Measurements from ENCODE around the gene FAM170B. TPM values are rescaled to one million over a fixed set of nuclear protein-coding genes. Genes with fewer than 3 reads are reported as not detected.

FAM170B gene
- total RNA-seq, 1 experiment from 2014 or later = not detected

DNA sequence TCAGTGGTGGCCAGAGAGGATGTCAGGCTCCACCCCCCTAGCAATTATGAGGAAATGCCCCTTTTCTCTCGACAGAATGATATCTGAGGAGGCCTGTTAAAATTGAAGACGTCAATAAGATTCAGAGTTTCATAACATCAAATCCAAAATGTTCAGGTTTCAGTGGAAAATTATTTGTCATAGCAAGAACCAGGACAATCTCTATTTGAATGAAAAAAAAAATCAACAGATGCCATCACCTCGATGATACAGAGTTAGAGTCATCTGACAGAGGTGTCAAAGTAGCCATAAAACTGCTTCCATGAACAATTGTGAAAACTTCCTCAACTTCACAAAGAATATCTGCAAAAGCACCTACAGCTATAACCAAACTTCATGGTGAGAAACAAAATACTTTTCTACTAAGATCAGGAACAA is 46.6 kb upstream of the FAM170B start:
- Histone ChIP-seq H3K27ac (ENCODE audit: low read length) (no peak overlapping the region), H3K4me3 (ENCODE audit: low read depth in 2 of 2, low read length in 2 of 2) (no peak overlapping the region), H3K4me1 (ENCODE audit: control insufficient read depth, insufficient read depth, low read length) (no peaks in the 10 kb centered on the region), H3K27me3 (ENCODE audit: control insufficient read depth, insufficient read depth, low read length) (peaks cover 9% of the 10 kb centered on the region; the same call in 1 of the 2 replicates), H3K9me3 (ENCODE audit: control insufficient read depth, insufficient read depth, low read depth, low read length) (no peaks in the 10 kb centered on the region), H3K36me3 (ENCODE audit: control insufficient read depth, insufficient read depth, low read length) (no peaks in the 10 kb centered on the region)
- in situ Hi-C loops (cut with HindIII; ENCODE audit: low pct_unique_long_range_greater_than_20kb, low sequenced_read_pairs) = no loop called here
- POLR2A ChIA-PET = no interaction called here
- DNase-seq (ENCODE audit: low read depth, low spot score) = no peak
- no TSS peak for BruUV-seq (replicated peaks)
- TF ChIP-seq SIN3A (IDR thresholded peaks at IDR 0.05; ENCODE audit: borderline replicate concordance, insufficient read depth, low read depth, low read length) (no peak), TCF7L2 (IDR thresholded peaks at IDR 0.05; ENCODE audit: low read depth, low read length) (no peak), POLR2AphosphoS5 (IDR thresholded peaks at IDR 0.05; ENCODE audit: low read depth, low read length) (no peak)
- TF ChIP-seq, protein P1, sequence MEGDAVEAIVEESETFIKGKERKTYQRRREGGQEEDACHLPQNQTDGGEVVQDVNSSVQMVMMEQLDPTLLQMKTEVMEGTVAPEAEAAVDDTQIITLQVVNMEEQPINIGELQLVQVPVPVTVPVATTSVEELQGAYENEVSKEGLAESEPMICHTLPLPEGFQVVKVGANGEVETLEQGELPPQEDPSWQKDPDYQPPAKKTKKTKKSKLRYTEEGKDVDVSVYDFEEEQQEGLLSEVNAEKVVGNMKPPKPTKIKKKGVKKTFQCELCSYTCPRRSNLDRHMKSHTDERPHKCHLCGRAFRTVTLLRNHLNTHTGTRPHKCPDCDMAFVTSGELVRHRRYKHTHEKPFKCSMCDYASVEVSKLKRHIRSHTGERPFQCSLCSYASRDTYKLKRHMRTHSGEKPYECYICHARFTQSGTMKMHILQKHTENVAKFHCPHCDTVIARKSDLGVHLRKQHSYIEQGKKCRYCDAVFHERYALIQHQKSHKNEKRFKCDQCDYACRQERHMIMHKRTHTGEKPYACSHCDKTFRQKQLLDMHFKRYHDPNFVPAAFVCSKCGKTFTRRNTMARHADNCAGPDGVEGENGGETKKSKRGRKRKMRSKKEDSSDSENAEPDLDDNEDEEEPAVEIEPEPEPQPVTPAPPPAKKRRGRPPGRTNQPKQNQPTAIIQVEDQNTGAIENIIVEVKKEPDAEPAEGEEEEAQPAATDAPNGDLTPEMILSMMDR (IDR thresholded peaks at IDR 0.05) = no peak
- TF ChIP-seq, protein P2, sequence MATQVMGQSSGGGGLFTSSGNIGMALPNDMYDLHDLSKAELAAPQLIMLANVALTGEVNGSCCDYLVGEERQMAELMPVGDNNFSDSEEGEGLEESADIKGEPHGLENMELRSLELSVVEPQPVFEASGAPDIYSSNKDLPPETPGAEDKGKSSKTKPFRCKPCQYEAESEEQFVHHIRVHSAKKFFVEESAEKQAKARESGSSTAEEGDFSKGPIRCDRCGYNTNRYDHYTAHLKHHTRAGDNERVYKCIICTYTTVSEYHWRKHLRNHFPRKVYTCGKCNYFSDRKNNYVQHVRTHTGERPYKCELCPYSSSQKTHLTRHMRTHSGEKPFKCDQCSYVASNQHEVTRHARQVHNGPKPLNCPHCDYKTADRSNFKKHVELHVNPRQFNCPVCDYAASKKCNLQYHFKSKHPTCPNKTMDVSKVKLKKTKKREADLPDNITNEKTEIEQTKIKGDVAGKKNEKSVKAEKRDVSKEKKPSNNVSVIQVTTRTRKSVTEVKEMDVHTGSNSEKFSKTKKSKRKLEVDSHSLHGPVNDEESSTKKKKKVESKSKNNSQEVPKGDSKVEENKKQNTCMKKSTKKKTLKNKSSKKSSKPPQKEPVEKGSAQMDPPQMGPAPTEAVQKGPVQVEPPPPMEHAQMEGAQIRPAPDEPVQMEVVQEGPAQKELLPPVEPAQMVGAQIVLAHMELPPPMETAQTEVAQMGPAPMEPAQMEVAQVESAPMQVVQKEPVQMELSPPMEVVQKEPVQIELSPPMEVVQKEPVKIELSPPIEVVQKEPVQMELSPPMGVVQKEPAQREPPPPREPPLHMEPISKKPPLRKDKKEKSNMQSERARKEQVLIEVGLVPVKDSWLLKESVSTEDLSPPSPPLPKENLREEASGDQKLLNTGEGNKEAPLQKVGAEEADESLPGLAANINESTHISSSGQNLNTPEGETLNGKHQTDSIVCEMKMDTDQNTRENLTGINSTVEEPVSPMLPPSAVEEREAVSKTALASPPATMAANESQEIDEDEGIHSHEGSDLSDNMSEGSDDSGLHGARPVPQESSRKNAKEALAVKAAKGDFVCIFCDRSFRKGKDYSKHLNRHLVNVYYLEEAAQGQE (IDR thresholded peaks at IDR 0.05; ENCODE audit: insufficient read depth in 1 of 2, low read depth in 2 of 2, low read length in 1 of 2) = no peak
- ATAC-seq = no peak
- intact Hi-C loops (cut with micrococcal nuclease; ENCODE audit: unreplicated experiment) = no loop called here
- CTCF ChIA-PET = no interaction called here

DNA sequence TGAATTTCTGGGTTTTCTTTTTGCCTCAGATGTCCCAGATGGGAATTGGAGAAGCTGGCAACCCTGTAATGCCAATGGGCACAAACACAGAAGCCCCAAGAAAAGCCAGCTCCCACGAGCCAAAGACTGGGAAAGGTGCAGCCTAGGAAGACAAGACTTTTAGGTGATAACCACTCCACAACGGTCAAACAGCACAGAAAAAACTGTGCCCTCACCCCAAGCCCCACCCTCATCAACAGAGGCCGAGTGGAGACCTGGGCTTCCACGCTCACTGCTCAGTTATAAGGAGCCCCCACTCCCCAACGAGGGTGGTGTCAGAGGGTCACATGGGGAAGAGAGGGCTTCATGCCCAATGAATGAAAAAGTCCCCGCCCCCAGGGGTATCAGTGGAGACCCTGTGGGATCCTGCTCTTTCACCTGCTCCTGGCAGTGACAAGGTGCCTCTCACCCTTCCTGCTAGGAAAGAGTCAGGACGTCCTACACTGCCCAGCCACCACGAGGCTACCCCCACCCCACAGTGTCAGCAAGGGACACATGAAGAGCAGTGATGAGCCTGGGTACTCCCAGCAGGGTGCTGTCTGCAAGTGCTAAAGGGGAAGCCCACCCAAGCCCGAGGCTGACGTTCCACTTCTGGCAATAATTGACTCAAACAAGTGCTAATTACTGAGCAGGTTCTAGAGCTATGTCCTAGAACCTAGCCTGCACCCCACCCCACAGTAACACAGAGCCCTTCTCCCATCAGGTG is 46.0 kb upstream of the FAM170B start:
- no peak overlapping the region for H3K27ac ChIP-seq (ENCODE audit: low read length)
- no peaks in the 10 kb centered on the region for H3K9me3 ChIP-seq (ENCODE audit: control insufficient read depth, insufficient read depth, low read depth, low read length)
- no TSS peak for BruUV-seq (replicated peaks)
- in situ Hi-C loops (cut with HindIII; ENCODE audit: low pct_unique_long_range_greater_than_20kb, low sequenced_read_pairs) (no loop called here), intact Hi-C loops (cut with micrococcal nuclease; ENCODE audit: unreplicated experiment) (no loop called here)
- peaks cover 9% of the 10 kb centered on the region; the same call in 1 of the 2 replicates for H3K27me3 ChIP-seq (ENCODE audit: control insufficient read depth, insufficient read depth, low read length)
- ChIA-PET POLR2A (no interaction called here), CTCF (interaction anchor here (0.5 kb wide), 1 partner anchor 506 kb away, joined by 3 read pairs; no protein-coding TSS in a partner anchor)
- TF ChIP-seq, protein P1 (IDR thresholded peaks at IDR 0.05) = no peak
- TF ChIP-seq TCF7L2 (IDR thresholded peaks at IDR 0.05; ENCODE audit: low read depth, low read length) (no peak), SIN3A (IDR thresholded peaks at IDR 0.05; ENCODE audit: borderline replicate concordance, insufficient read depth, low read depth, low read length) (no peak), POLR2AphosphoS5 (IDR thresholded peaks at IDR 0.05; ENCODE audit: low read depth, low read length) (no peak)
- TF ChIP-seq, protein P2 (IDR thresholded peaks at IDR 0.05; ENCODE audit: insufficient read depth in 1 of 2, low read depth in 2 of 2, low read length in 1 of 2) = no peak
- DNase-seq (ENCODE audit: low read depth, low spot score) = no peak
- no peak overlapping the region for H3K4me3 ChIP-seq (ENCODE audit: low read depth in 2 of 2, low read length in 2 of 2)
- H3K36me3 ChIP-seq (ENCODE audit: control insufficient read depth, insufficient read depth, low read length) = no peaks in the 10 kb centered on the region
- ATAC-seq = no peak
- no peaks in the 10 kb centered on the region for H3K4me1 ChIP-seq (ENCODE audit: control insufficient read depth, insufficient read depth, low read length)
